Keratinocyte (primary cell): ENCODE results near the gene DENND2A.

Source experiments
- CTCF ChIP-seq, 3 experiments: IDR thresholded peaks in 1 of 3; conservative IDR thresholded peaks in 1 of 3; optimal IDR thresholded peaks in 1 of 3; 2 replicates in 2 of 3; 3 replicates in 1 of 3; pipeline versions ENCODE3 to v1.5.1; 2011; ENCODE audit warnings: low read length in 3 of 3, mild to moderate bottlenecking in 3 of 3, moderate library complexity in 2 of 3, control low read depth in 1 of 3, inconsistent platforms in 1 of 3; ENCODE audit not compliant: insufficient read depth in 2 of 3; ENCODE audit errors: extremely low read depth in 1 of 3
- EZH2 ChIP-seq: IDR thresholded peaks from one replicate; pipeline ENCODE4 v1.6.1; 2012; ENCODE audit warnings: inconsistent platforms, mild to moderate bottlenecking, low read length, moderate library complexity

- TF ChIP-seq CTCF (optimal IDR thresholded peaks at IDR 0.05 in 1 of 3, IDR thresholded peaks at IDR 0.05 in 1 of 3, conservative IDR thresholded peaks at IDR 0.05 in 1 of 3; ENCODE audit: extremely low read depth in 1 of 3, insufficient read depth in 2 of 3, low read length in 3 of 3): no peak
- no peak for TF ChIP-seq EZH2
Measured at GRCh38 chr7:140607441-140607989, 33.1 kb downstream of the DENND2A start.
